NCI-H2171 (cell line): ENCODE data around the gene MYT1.
"Not testable (repeated sequence)": the region's sequence is repeated elsewhere in the genome, so short reads cannot be mapped to it uniquely, and the experiment has no call there.

Experiments used
- DNase-seq: peaks from one replicate; lab custom pipeline; 2025; lab: John Stamatoyannopoulos, UW

Gene MYT1

DNA sequence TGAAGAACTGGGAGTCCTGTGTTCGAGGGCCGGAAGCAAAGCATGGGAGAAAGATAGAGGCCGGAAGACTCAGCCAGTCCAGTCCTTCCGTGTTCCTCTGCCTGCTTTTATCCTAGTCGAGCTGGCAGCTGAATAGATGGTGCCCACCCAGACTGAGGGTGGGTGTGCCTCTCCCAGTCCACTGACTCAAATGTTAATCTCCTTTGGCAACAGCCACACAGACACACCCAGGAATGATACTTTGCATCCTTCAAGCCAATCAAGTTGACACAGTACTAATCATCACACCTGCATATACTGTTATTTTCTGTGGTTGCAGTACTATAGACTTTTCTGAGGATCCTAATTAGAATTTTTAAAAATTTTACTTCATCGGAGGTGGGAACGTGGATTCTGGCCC lies 112.6 kb downstream of the MYT1 start:
- DNase-seq = no peak

DNA sequence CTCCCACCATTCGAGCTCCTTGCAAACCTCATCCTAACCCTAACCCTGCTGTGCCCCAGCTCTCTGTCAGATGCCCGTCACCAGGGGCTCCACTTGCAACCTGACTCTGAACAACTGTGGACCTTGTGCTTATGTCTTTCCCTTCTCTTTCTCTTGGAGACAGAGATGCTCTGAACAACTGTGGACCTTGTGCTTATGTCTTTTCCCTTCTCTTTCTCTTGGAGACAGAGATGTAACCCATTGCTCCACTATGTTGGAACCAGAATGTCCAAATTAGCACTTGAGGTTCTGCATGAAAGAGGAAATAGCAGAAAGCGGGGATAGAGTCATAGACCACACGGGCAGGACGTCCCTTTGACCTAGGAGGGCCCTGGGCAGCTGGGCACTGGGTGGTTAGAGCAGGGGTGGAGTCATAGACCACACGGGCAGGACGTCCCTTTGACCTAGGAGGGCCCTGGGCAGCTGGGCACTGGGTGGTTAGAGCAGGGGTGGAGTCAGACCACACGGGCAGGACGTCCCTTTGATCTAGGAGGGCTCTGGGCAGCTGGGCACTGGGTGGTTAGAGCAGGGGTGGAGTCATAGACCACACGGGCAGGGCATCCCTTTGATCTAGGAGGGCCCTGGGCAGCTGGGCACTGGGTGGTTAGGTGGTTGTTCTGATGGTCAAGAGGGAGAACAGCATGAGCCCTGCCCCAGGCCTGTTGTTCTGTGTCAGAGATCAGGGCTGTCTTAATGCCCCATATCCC lies 113.5 kb downstream of the MYT1 start:
- DNase-seq = no peak

DNA sequence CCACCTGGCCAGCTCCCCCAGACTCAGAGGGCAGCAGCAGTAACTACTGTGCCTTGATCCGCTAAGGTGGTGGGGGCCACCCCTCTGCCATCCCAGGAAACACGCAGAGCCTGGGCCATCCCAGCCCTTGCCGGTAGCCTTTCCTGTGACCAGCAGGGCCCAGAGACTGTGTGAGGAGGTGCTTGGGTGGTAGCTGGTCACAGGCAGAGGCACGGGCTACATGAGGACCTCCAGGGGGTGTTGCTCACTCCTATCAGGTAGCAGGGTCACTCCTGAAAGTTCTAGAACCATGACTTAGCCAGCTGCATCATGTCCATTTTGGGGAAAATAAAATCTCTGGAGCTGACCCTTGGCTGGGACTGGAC lies 114.0 kb downstream of the MYT1 start:
- DNase-seq = no peak

DNA sequence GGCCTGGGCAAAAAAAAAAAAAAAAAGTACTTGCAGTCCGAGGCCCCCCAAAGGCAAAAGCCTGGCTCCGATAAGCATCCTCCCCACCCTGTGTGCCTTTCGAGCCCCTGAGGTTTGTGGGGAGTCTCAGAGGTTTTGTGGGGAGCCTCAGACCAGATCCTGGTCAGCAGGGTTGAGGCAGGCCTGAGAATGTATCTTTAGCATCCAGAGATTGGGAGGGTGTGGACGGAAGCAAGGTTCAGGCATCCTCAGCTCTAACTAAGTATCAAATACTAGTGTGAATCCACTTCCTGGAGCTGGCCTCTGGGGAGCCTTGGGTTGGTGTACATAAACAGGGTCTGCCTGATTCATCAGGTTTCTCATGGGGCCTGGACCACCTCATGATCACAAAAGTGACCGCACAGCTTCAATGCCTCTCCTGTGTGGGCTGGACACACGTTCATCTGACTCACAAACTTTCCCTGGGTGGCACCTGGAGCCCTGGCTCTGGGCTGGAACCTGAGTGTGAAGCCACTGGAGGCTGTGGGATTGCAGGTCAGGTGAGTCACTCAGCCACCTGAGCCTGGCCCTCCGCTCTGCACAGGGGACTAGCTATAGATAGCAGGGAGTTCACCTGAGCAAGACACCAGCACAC lies 115.7 kb downstream of the MYT1 start:
- DNase-seq = no peak

DNA sequence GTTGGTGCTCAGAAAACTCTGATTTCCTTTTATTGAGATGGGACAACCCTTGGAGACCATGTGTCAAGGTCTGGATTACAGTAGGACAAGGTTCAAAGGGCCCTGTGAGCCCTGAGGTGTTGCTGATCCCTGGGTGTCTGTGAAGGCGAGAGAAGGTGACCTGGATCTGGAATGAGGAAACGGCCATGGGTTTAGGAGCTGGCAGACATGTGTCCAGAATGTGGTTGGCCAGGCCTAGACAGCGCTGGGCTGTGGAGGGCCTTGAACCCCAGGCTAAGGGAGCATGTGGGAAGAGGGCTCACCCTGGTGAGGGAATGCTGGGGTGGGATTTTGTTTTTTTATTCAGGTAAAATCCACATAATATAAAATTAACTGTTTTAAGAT lies 116.2 kb downstream of the MYT1 start:
- no peak for DNase-seq

DNA sequence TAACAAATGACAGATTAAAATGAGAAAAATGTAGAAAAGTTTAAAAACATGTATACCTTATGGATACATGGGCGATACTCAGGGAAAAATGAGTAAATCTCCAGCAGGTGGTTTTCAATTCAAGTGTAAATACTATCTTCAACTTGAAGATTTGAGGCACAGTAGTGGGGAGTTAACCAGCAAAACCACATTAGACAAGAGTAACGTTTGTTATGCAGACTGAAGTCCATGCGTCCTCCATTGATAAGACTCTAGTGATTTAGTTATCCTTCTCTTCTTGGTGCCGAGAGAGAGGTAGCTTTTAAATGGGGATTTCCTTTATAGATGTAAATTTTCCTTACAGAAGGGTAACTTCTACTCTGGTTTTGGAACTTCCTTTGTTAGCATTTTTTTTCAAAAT lies 119.4 kb downstream of the MYT1 start:
- DNase-seq = no peak

DNA sequence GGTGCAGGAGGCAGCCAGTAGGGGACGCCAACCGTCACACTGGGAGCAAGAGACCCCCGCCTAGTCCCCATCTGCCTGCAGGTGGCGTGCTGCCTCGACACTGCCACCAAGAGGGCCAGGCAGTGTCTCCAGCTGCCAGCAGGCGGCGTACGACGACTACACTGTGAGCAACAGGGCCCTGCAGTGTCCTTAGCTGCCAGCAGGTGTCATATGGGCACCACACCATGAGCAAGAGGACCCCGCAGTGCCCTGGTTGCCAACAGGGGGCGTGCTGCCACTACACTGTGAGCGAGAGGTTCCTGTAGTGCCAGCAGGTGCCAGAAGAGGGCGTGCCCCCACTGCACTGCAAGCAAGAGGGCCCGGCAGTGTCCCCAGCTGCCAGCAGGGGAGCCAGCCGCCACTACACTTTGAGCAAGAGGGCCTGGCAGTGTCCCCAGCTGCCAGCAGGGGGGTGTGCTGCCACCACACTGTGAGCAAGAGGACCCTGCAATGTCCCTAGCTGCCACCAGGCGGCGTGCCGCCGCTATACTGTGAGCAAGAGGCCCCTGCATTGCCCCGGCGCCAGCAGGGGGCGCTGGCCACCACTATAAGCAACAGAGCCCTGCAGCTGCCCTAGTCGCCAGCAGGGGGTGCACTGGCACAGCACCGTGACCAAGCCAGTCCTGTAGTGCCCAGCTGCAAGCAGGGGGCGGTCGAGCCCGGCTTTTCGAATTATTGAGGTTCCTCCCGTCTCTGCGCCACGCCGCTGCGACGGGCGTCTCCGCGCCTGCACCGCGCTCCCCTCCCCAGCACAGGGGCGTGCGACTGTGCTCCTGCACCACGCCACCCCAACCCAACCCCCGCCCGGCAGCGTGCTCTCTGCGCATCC lies 121.6 kb downstream of the MYT1 start:
- peak; percentile 27 for DNase-seq

DNA sequence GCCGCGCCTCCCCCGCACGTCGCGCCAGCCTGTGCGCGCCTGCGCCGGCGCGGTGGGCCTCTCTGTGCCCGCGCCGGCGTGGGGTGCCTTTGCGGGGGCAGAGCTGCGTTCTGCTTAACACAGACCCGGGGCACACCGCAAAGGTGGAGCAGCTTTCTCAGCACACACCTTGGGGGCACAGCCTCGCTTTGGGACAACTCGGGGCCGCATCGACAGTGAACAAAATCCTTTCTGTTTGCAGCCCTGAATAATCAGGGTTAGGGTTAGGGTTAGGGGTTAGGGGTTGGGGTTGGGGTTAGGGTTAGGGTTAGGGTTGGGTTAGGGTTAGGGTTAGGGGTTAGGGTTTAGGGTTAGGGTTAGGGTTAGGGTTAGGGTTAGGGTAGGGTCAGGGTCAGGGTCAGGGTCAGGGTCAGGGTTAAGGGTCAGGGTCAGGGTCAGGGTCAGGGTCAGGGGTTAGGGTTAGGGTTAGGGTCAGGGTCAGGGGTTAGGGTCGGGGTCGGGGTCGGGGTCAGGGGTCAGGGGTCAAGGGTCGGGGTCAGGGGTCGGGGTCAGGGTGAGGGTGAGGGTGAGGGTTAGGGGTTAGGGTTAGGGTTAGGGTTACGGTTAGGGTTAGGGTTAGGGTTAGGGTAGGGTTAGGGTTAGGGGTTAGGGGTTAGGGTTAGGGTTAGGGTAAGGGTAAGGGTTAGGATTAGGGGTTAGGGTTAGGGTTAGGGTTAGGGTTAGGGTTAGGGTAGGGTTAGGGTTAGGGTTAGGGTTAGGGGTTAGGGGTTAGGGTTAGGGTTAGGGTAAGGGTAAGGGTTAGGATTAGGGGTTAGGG lies 122.4 kb downstream of the MYT1 start:
- DNase-seq = not testable (repeated sequence)

DNA sequence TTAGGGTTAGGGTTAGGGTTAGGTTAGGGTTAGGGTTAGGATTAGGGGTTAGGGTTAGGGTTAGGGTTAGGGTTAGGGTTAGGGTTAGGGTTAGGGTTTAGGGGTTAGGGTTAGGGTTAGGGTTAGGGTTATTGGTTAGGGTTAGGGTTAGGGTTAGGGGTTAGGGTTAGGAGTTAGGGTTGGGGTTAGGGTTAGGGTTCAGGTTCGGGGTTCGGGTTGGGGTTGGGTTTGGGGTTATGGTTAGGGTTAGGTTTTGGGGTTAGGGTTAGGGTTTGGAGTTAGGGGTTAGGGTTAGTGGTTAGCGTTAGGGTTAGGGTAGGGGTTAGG lies 123.0 kb downstream of the MYT1 start:
- DNase-seq = not testable (repeated sequence)
